ENCODE results near the gene NLE1.
"Not testable (repeated sequence)": the region's sequence is repeated elsewhere in the genome, so short reads cannot be mapped to it uniquely, and the experiment has no call there.

Gene NLE1

DNA sequence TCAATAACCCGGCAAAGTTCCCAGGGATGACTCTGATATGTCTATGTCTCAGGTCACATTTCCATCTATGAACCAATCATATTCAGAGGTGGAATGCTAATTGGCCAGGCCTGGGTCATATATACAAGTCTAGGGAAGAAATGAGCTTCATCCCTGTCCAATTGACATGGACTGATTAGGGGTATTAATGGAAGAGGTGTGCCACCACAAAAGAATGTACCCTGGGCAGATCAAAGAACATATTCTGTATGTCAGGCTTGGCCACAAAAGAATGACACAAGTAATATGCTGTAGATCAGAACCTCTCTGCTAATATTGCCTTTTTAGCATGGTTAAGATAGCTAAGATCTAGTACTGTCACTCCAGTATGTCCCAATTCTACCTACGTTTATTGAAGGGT lies 45.4 kb upstream of the NLE1 start:
- H3K4me3 ChIP-seq (ENCODE audit: insufficient read depth, low read length, poor library complexity, severe bottlenecking) = no peak overlapping the region
- H3K27me3 ChIP-seq (ENCODE audit: low read length) = no peaks in the 10 kb centered on the region; the same call in 1 of the 2 replicates
- no peak overlapping the region for H3K4me2 ChIP-seq (ENCODE audit: low read depth, low read length, poor library complexity, severe bottlenecking)
- H3K9ac ChIP-seq (ENCODE audit: low read length) = no peak overlapping the region
- H3K36me3 ChIP-seq (ENCODE audit: low read length) = no peaks in the 10 kb centered on the region
- no peaks in the 10 kb centered on the region for H3F3A ChIP-seq (ENCODE audit: insufficient read depth)
- no peaks in the 10 kb centered on the region for H3K9me2 ChIP-seq (replicated peaks; ENCODE audit: insufficient read depth, low read length)
- no peak overlapping the region for H2AFZ ChIP-seq (ENCODE audit: low read depth, low read length, severe bottlenecking)
- H4K20me1 ChIP-seq (ENCODE audit: low read depth, low read length) = no peaks in the 10 kb centered on the region
- no peaks in the 10 kb centered on the region for H3K9me3 ChIP-seq (ENCODE audit: insufficient read depth, low read length)
- no peaks in the 10 kb centered on the region for H3K79me2 ChIP-seq (ENCODE audit: insufficient read depth, low read length)
- TF ChIP-seq EZH2phosphoT487 (conservative IDR thresholded peaks at IDR 0.05; ENCODE audit: low read length) = no peak
- H3K27ac ChIP-seq (ENCODE audit: low read depth, low read length) = no peak overlapping the region

DNA sequence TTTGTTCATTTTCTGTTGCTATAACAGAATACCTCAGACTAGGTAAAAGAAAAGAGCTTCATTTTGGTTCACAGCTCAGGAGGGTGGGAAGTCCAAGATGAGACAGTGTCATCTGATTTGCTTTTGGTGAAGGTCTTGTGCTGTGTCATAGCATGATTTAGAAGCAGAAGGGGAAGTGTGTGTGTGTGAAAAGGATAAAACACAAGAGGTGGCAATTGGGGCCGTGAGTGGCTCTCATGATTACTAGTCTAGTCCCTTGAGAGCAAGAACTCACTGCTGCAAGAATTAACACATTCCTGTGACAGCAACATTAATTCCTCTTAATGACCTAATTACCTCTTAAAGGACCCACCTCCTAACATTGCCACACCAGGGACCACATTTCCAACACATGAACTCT lies 43.7 kb upstream of the NLE1 start:
- Histone ChIP-seq H2AFZ (ENCODE audit: low read depth, low read length, severe bottlenecking) (no peak overlapping the region), H3K79me2 (ENCODE audit: insufficient read depth, low read length) (no peaks in the 10 kb centered on the region), H3K36me3 (ENCODE audit: low read length) (no peaks in the 10 kb centered on the region), H4K20me1 (ENCODE audit: low read depth, low read length) (no peaks in the 10 kb centered on the region), H3K9me2 (replicated peaks; ENCODE audit: insufficient read depth, low read length) (no peaks in the 10 kb centered on the region), H3K27me3 (ENCODE audit: low read length) (no peaks in the 10 kb centered on the region; the same call in 1 of the 2 replicates), H3F3A (ENCODE audit: insufficient read depth) (no peaks in the 10 kb centered on the region), H3K9ac (ENCODE audit: low read length) (no peak overlapping the region), H3K4me2 (ENCODE audit: low read depth, low read length, poor library complexity, severe bottlenecking) (no peak overlapping the region), H3K9me3 (ENCODE audit: insufficient read depth, low read length) (no peaks in the 10 kb centered on the region), H3K4me3 (ENCODE audit: insufficient read depth, low read length, poor library complexity, severe bottlenecking) (no peak overlapping the region), H3K27ac (ENCODE audit: low read depth, low read length) (no peak overlapping the region)
- TF ChIP-seq, protein P1, sequence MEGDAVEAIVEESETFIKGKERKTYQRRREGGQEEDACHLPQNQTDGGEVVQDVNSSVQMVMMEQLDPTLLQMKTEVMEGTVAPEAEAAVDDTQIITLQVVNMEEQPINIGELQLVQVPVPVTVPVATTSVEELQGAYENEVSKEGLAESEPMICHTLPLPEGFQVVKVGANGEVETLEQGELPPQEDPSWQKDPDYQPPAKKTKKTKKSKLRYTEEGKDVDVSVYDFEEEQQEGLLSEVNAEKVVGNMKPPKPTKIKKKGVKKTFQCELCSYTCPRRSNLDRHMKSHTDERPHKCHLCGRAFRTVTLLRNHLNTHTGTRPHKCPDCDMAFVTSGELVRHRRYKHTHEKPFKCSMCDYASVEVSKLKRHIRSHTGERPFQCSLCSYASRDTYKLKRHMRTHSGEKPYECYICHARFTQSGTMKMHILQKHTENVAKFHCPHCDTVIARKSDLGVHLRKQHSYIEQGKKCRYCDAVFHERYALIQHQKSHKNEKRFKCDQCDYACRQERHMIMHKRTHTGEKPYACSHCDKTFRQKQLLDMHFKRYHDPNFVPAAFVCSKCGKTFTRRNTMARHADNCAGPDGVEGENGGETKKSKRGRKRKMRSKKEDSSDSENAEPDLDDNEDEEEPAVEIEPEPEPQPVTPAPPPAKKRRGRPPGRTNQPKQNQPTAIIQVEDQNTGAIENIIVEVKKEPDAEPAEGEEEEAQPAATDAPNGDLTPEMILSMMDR (IDR thresholded peaks at IDR 0.05; ENCODE audit: insufficient read depth, low read length, poor library complexity, severe bottlenecking) = no peak
- no peak for TF ChIP-seq EZH2phosphoT487 (conservative IDR thresholded peaks at IDR 0.05; ENCODE audit: low read length)

GRCh38 chr17:35184274-35184673 lies 42.2 kb upstream of the NLE1 start:
- Histone ChIP-seq H3K9ac (ENCODE audit: low read length) (no peak overlapping the region), H3K27me3 (ENCODE audit: low read length) (no peaks in the 10 kb centered on the region; the same call in 1 of the 2 replicates), H4K20me1 (ENCODE audit: low read depth, low read length) (no peaks in the 10 kb centered on the region), H3K27ac (ENCODE audit: low read depth, low read length) (no peak overlapping the region), H3K79me2 (ENCODE audit: insufficient read depth, low read length) (no peaks in the 10 kb centered on the region), H3K36me3 (ENCODE audit: low read length) (no peaks in the 10 kb centered on the region), H2AFZ (ENCODE audit: low read depth, low read length, severe bottlenecking) (no peak overlapping the region), H3K9me3 (ENCODE audit: insufficient read depth, low read length) (no peaks in the 10 kb centered on the region), H3K4me3 (ENCODE audit: insufficient read depth, low read length, poor library complexity, severe bottlenecking) (no peak overlapping the region), H3K4me2 (ENCODE audit: low read depth, low read length, poor library complexity, severe bottlenecking) (no peak overlapping the region), H3K9me2 (replicated peaks; ENCODE audit: insufficient read depth, low read length) (no peaks in the 10 kb centered on the region), H3F3A (ENCODE audit: insufficient read depth) (no peaks in the 10 kb centered on the region)
- TF ChIP-seq EZH2phosphoT487 (conservative IDR thresholded peaks at IDR 0.05; ENCODE audit: low read length) = no peak
- TF ChIP-seq, protein P1 (IDR thresholded peaks at IDR 0.05; ENCODE audit: insufficient read depth, low read length, poor library complexity, severe bottlenecking) = no peak

- Histone ChIP-seq H3K79me2 (ENCODE audit: insufficient read depth, low read length) (no peaks in the 10 kb centered on the region), H2AFZ (ENCODE audit: low read depth, low read length, severe bottlenecking) (no peak overlapping the region), H3K27ac (ENCODE audit: low read depth, low read length) (no peak overlapping the region), H3K4me3 (ENCODE audit: insufficient read depth, low read length, poor library complexity, severe bottlenecking) (no peak overlapping the region), H3K36me3 (ENCODE audit: low read length) (no peaks in the 10 kb centered on the region), H3K27me3 (ENCODE audit: low read length) (no peaks in the 10 kb centered on the region; the same call in 1 of the 2 replicates), H4K20me1 (ENCODE audit: low read depth, low read length) (no peaks in the 10 kb centered on the region), H3K9ac (ENCODE audit: low read length) (no peak overlapping the region), H3K9me2 (replicated peaks; ENCODE audit: insufficient read depth, low read length) (no peaks in the 10 kb centered on the region), H3F3A (ENCODE audit: insufficient read depth) (no peaks in the 10 kb centered on the region), H3K4me2 (ENCODE audit: low read depth, low read length, poor library complexity, severe bottlenecking) (no peak overlapping the region), H3K9me3 (ENCODE audit: insufficient read depth, low read length) (no peaks in the 10 kb centered on the region)
- TF ChIP-seq, protein P1 (IDR thresholded peaks at IDR 0.05; ENCODE audit: insufficient read depth, low read length, poor library complexity, severe bottlenecking) = no peak
- TF ChIP-seq EZH2phosphoT487 (conservative IDR thresholded peaks at IDR 0.05; ENCODE audit: low read length) = no peak
Measured at GRCh38 chr17:35183332-35183731, 41.2 kb upstream of the NLE1 start.

- not testable (repeated sequence) for H3K4me2 ChIP-seq (ENCODE audit: low read depth, low read length, poor library complexity, severe bottlenecking); H3K79me2 ChIP-seq (ENCODE audit: insufficient read depth, low read length); H3K27me3 ChIP-seq (ENCODE audit: low read length); H4K20me1 ChIP-seq (ENCODE audit: low read depth, low read length); H3K9ac ChIP-seq (ENCODE audit: low read length); H3K4me3 ChIP-seq (ENCODE audit: insufficient read depth, low read length, poor library complexity, severe bottlenecking); H3K9me3 ChIP-seq (ENCODE audit: insufficient read depth, low read length); H3F3A ChIP-seq (ENCODE audit: insufficient read depth); H3K9me2 ChIP-seq (replicated peaks; ENCODE audit: insufficient read depth, low read length); H3K27ac ChIP-seq (ENCODE audit: low read depth, low read length); H3K36me3 ChIP-seq (ENCODE audit: low read length); H2AFZ ChIP-seq (ENCODE audit: low read depth, low read length, severe bottlenecking)
Measured at GRCh38 chr17:35179379-35179778, 37.3 kb upstream of the NLE1 start.

All from SU-DHL-6 (cell line).